HepG2 (cell line): Measurements from ENCODE around the gene ZNF217. TPM values are rescaled to one million over a fixed set of nuclear protein-coding genes. Genes with fewer than 3 reads are reported as not detected.

Source experiments
- ASH2L ChIP-seq: fragments of 300-600, 200-600 bp; sonication (generic); IDR thresholded peaks from 2 replicates; pipeline ENCODE4 v1.7.0; 2017; ENCODE audit warnings: low read depth, mild to moderate bottlenecking, moderate library complexity, mixed read lengths, low read length; ENCODE audit not compliant: insufficient read length
- FOXK1 ChIP-seq: sonication (generic); formaldehyde crosslinking; IDR thresholded peaks from 2 replicates; pipeline ENCODE4 v1.4.0; 2020; ENCODE audit warnings: low read depth, missing genetic modification reagents, borderline replicate concordance
- HCFC1 ChIP-seq: fragments of 150-350 bp; IDR thresholded peaks from 2 replicates; pipeline ENCODE4 v1.6.1; 2014; ENCODE audit warnings: low read depth, low read length
- NPAS2 ChIP-seq: sonication (generic); formaldehyde crosslinking; IDR thresholded peaks from 2 replicates; pipeline ENCODE4 v1.8.0; 2022; ENCODE audit warnings: mild to moderate bottlenecking, missing genetic modification reagents, borderline replicate concordance
- PPARG ChIP-seq: conservative IDR thresholded peaks from 2 replicates; pipeline ENCODE4 v1.6.1; 2016; ENCODE audit warnings: missing biosample characterization, missing genetic modification reagents
- RFX1 ChIP-seq: fragments of 450-650 bp; IDR thresholded peaks from 2 replicates; pipeline ENCODE4 v1.6.1; 2017
- SKIL ChIP-seq: sonication (generic); formaldehyde crosslinking; IDR thresholded peaks from 2 replicates; pipeline ENCODE4 v1.8.0; 2022; ENCODE audit warnings: missing genetic modification reagents, mild to moderate bottlenecking, moderate library complexity, borderline replicate concordance
- TRIM24 ChIP-seq: sonication (generic); formaldehyde crosslinking; IDR thresholded peaks from 2 replicates; pipeline ENCODE4 v1.8.0; 2022; ENCODE audit warnings: mild to moderate bottlenecking, missing genetic modification reagents
- TSC22D2 ChIP-seq: sonication (generic); formaldehyde crosslinking; IDR thresholded peaks from 2 replicates; pipeline ENCODE4 v1.5.1; 2020; ENCODE audit warnings: missing genetic modification reagents, mild to moderate bottlenecking, borderline replicate concordance
- ZBTB2 ChIP-seq: sonication (generic); formaldehyde crosslinking; IDR thresholded peaks from 2 replicates; pipeline ENCODE4 v1.8.0; 2022; ENCODE audit warnings: low read depth, missing genetic modification reagents
- ZNF136 ChIP-seq: sonication (generic); formaldehyde crosslinking; IDR thresholded peaks from 2 replicates; pipeline ENCODE4 v1.8.1; 2022; ENCODE audit warnings: low read depth, mild to moderate bottlenecking, moderate library complexity, missing genetic modification reagents
- ZNF414 ChIP-seq: sonication (generic); formaldehyde crosslinking; IDR thresholded peaks from 2 replicates; pipeline ENCODE4 v1.5.0; 2020; ENCODE audit warnings: missing genetic modification reagents
- ZNF576 ChIP-seq: sonication (generic); formaldehyde crosslinking; IDR thresholded peaks from 2 replicates; pipeline ENCODE4 v1.4.0; 2020; ENCODE audit warnings: mild to moderate bottlenecking, missing genetic modification reagents
- ZNF597 ChIP-seq: sonication (generic); formaldehyde crosslinking; IDR thresholded peaks from 2 replicates; pipeline ENCODE4 v1.5.0; 2020; ENCODE audit warnings: missing genetic modification reagents
- ZNF7 ChIP-seq: IDR thresholded peaks from 2 replicates; pipeline ENCODE4 v1.6.1; 2016; ENCODE audit warnings: missing biosample characterization, missing genetic modification reagents
- ZNF772 ChIP-seq: sonication (generic); formaldehyde crosslinking; IDR thresholded peaks from 2 replicates; pipeline ENCODE4 v1.5.0; 2020; ENCODE audit warnings: mild to moderate bottlenecking, missing genetic modification reagents
- polyA plus RNA-seq, 8 experiments: library from polyadenylated mRNA; depleted of rRNA in 3 of 8; stranded (reverse) in 7 of 8; unstranded in 1 of 8; fragments of >200 nt; fragmentation: Illumina TruSeq in 4 of 8; extraction: Trizol in 4 of 8; gene quantifications; 2 replicates each; pipeline versions ENCODE4 v1.2.1 to v1.2.3, GENCODE V29; 2011 to 2016; ENCODE audit warnings: low read depth in 4 of 8, missing spikeins in 1 of 8, mixed read lengths in 1 of 8; ENCODE audit not compliant: insufficient read depth in 1 of 8
- total RNA-seq, 5 experiments: library from RNA; depleted of rRNA; stranded (reverse); fragments of >200 nt; fragmentation: Illumina TruSeq; extraction: Trizol; gene quantifications; 2 replicates each; pipeline ENCODE4 v1.2.3, GENCODE V29; 2016; ENCODE audit warnings: low read depth in 1 of 5

The ZNF217 gene
- total and polyA plus RNA-seq, 2 of the 13 experiments (the other 11 are each of a cell fraction or from before 2014, with no cell fraction given), result 22.3 to 29.8 TPM

- TF ChIP-seq ZNF576 (CRISPR knock-in tag) (no peak), ZNF597 (CRISPR knock-in tag) (no peak), ZNF7 (CRISPR knock-in tag) (0 out of 2 replicates have a peak, but pooled peaks have one; percentile 4), TSC22D2 (CRISPR knock-in tag) (no peak), ZNF414 (no peak), NPAS2 (CRISPR knock-in tag) (no peak), ZBTB2 (no peak), ZNF772 (no peak), RFX1 (no peak), ASH2L (no peak), ZNF136 (CRISPR knock-in tag) (no peak), TRIM24 (CRISPR knock-in tag) (0 out of 2 replicates have a peak, but pooled peaks have one; percentile 15), HCFC1 (no peak), SKIL (no peak), FOXK1 (CRISPR knock-in tag) (no peak), PPARG (CRISPR knock-in tag) (no peak; the same call in 1 of the 2 replicates)
Observed at GRCh38 chr20:53582574-53583351, 10.9 kb downstream of the ZNF217 start (continued).
